GM23338 (cell line): ENCODE measurements around the gene SRF. TPM values are rescaled to one million over a fixed set of nuclear protein-coding genes. Genes with fewer than 3 reads are reported as not detected.

Experiments
- ATAC-seq: fragments of 200-7000 bp; cut with Tn5 transposase; 3 replicates; pipeline ENCODE4 v1.9.1; 2020
- DNase-seq: peaks from one replicate; pipeline ENCODE4 v3.0.0-alpha.2; 2015; ENCODE audit warnings: low spot score
- H2AFZ ChIP-seq: fragments of 200-600 bp; sonication (generic); 2 replicates; pipeline ENCODE4 v1.8.0; 2016; ENCODE audit warnings: antibody characterized with exemption, mild to moderate bottlenecking, moderate library complexity
- H3F3A ChIP-seq: fragments of 200-600 bp; sonication (generic); replicated peaks from 2 replicates; pipeline ENCODE4 v1.8.0; 2017; ENCODE audit warnings: antibody characterized with exemption, mixed run types, low read depth
- H3K27ac ChIP-seq: fragments of 200-600 bp; sonication (generic); 2 replicates; pipeline ENCODE4 v1.6.1; 2016; ENCODE audit warnings: low read depth
- H3K27me3 ChIP-seq: fragments of 200-600 bp; sonication (generic); 2 replicates; pipeline ENCODE4 v1.8.0; 2016; ENCODE audit warnings: mild to moderate bottlenecking, mixed run types, moderate library complexity; ENCODE audit not compliant: insufficient read depth
- H3K36me3 ChIP-seq: fragments of 200-600 bp; sonication (generic); 2 replicates; pipeline ENCODE4 v1.8.0; 2016; ENCODE audit warnings: mild to moderate bottlenecking; ENCODE audit not compliant: insufficient read depth
- H3K4me1 ChIP-seq: fragments of 200-600 bp; sonication (generic); 2 replicates; pipeline ENCODE4 v1.8.0; 2016; ENCODE audit warnings: mild to moderate bottlenecking, moderate library complexity; ENCODE audit not compliant: insufficient read depth
- H3K4me2 ChIP-seq: fragments of 200-600 bp; sonication (generic); 2 replicates; pipeline ENCODE4 v1.7.1; 2017; ENCODE audit warnings: mixed run types
- H3K4me3 ChIP-seq: fragments of 200-600 bp; sonication (generic); 2 replicates; pipeline ENCODE4 v1.6.1; 2016; ENCODE audit warnings: mixed run types
- H3K79me2 ChIP-seq: fragments of 200-600 bp; sonication (generic); replicated peaks from 2 replicates; pipeline ENCODE4 v1.8.0; 2017; ENCODE audit warnings: mild to moderate bottlenecking; ENCODE audit not compliant: insufficient read depth
- H3K9me2 ChIP-seq: fragments of 200-600 bp; sonication (generic); 2 replicates; pipeline ENCODE4 v1.8.0; 2017; ENCODE audit not compliant: insufficient read depth
- H4K20me1 ChIP-seq: fragments of 200-600 bp; sonication (generic); replicated peaks from 2 replicates; pipeline ENCODE4 v1.8.0; 2017; ENCODE audit warnings: mild to moderate bottlenecking; ENCODE audit not compliant: insufficient read depth
- H3K27ac Mint-ChIP-seq: 2 replicates; pipeline ENCODE4 v1.8.0; 2020; ENCODE audit warnings: inconsistent platforms, mild to moderate bottlenecking, moderate library complexity, mixed read lengths
- H3K27me3 Mint-ChIP-seq: 3 replicates; pipeline ENCODE4 v1.8.0; 2022; ENCODE audit warnings: low read depth, mild to moderate bottlenecking, moderate library complexity, mixed read lengths, inconsistent platforms; ENCODE audit not compliant: insufficient read depth, poor library complexity
- H3K36me3 Mint-ChIP-seq: 3 replicates; pipeline ENCODE4 v1.8.0; 2021; ENCODE audit warnings: low read depth, mild to moderate bottlenecking, inconsistent platforms, moderate library complexity, mixed read lengths
- H3K4me1 Mint-ChIP-seq: 3 replicates; pipeline ENCODE4 v1.8.0; 2020; ENCODE audit warnings: mild to moderate bottlenecking, inconsistent platforms, mixed read lengths
- H3K4me3 Mint-ChIP-seq: 3 replicates; pipeline ENCODE4 v1.8.0; 2021; ENCODE audit warnings: moderate library complexity, mild to moderate bottlenecking, inconsistent platforms, mixed read lengths
- H3K9me3 Mint-ChIP-seq: 3 replicates; pipeline ENCODE4 v1.8.0; 2020; ENCODE audit warnings: moderate library complexity, mild to moderate bottlenecking, inconsistent platforms, mixed read lengths
- EZH2 ChIP-seq: fragments of 200-600 bp; sonication (generic); IDR thresholded peaks from one replicate; pipeline ENCODE4 v1.8.0; 2017; ENCODE audit warnings: antibody characterized with exemption, mild to moderate bottlenecking, low read depth; ENCODE audit not compliant: unreplicated experiment
- EZH2phosphoT487 ChIP-seq: fragments of 200-600 bp; sonication (generic); IDR thresholded peaks from one replicate; pipeline ENCODE4 v1.8.1; 2018; ENCODE audit warnings: antibody characterized with exemption; ENCODE audit not compliant: unreplicated experiment
- JUNB ChIP-seq: IDR thresholded peaks from one replicate; pipeline ENCODE4 v1.6.1; 2016; ENCODE audit warnings: antibody characterized with exemption; ENCODE audit not compliant: unreplicated experiment
- NANOG ChIP-seq: IDR thresholded peaks from 2 replicates; pipeline ENCODE4 v1.6.1; 2016; ENCODE audit warnings: antibody characterized with exemption, borderline replicate concordance
- POLR2AphosphoS5 ChIP-seq: IDR thresholded peaks from 2 replicates; pipeline ENCODE4 v1.6.1; 2016; ENCODE audit warnings: antibody characterized with exemption, low read depth
- STAT1 ChIP-seq: IDR thresholded peaks from one replicate; pipeline ENCODE4 v1.6.1; 2016; ENCODE audit warnings: antibody characterized with exemption; ENCODE audit not compliant: unreplicated experiment
- polyA plus RNA-seq: library from polyadenylated mRNA; unstranded; fragments of >200 nt; fragmentation: Nextera tagmentation; extraction: Ambion mirVana; gene quantifications from 2 replicates; pipeline ENCODE4 v1.2.1, GENCODE V29; 2016
- total RNA-seq: library from RNA; depleted of rRNA; stranded (reverse); fragments of >200 nt; shearing (Covaris generic); gene quantifications from 2 replicates; pipeline ENCODE4 v1.2.3, GENCODE V29; 2014
- TF ChIP-seq, protein P1 (sequence below): IDR thresholded peaks from 2 replicates; pipeline ENCODE4 v1.6.1; 2016; ENCODE audit warnings: antibody characterized with exemption
- TF ChIP-seq, protein P2 (sequence below): IDR thresholded peaks from one replicate; pipeline ENCODE4 v1.6.1; 2018; ENCODE audit warnings: antibody characterized with exemption; ENCODE audit not compliant: unreplicated experiment
- TF ChIP-seq, protein P3 (sequence below), 2 experiments: fragments of 200-600 bp in 1 of 2; sonication (generic) in 1 of 2; conservative IDR thresholded peaks; 2 replicates each; pipeline versions ENCODE4 v1.5.1 to v1.6.1; 2016 to 2017; ENCODE audit warnings: antibody characterized with exemption in 2 of 2, low read depth in 2 of 2, mild to moderate bottlenecking in 2 of 2, moderate library complexity in 1 of 2

The SRF gene
- total and polyA plus RNA-seq, 2 experiments from 2014 or later: 9.9 to 54.9 TPM

DNA sequence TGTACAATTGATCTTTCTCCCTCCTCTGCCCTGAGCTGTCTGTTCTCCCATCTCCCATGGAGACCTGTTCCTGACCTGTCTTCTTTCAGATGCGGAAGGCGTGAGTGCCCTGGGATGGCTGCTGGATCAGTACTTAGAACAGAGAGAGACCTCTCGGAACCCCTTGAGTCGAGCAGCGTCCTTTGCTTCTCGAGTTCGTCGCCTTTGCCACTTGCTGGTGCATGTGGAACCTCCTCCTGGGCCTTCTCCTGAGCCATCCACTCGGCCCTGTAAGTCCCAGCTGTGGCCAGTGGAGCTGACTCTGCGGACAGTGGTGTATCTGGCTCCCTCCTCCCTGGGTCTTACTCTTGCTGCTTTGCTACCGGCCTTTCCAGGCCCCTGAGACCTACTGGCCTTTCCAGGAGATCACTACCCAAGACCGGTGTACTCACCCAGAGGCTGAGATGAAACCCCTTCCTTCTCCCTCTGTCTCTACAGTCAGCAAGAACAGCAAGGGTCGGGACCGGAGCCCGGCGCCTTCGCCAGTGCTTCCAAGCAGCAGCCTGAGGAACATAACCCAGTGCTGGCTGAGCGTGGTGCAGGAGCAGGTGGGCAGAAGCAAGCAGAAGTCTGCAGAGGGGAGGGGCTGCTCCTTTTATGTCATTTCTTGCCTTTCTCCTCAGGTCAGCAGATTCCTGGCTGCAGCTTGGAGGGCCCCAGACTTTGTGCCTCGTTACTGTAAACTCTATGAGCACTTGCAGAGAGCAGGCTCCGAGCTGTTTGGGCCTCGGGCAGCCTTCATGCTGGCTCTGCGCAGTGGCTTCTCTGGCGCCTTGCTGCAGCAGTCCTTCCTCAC lies 33.4 kb downstream of the SRF start (continued):
- TF ChIP-seq, protein P1, sequence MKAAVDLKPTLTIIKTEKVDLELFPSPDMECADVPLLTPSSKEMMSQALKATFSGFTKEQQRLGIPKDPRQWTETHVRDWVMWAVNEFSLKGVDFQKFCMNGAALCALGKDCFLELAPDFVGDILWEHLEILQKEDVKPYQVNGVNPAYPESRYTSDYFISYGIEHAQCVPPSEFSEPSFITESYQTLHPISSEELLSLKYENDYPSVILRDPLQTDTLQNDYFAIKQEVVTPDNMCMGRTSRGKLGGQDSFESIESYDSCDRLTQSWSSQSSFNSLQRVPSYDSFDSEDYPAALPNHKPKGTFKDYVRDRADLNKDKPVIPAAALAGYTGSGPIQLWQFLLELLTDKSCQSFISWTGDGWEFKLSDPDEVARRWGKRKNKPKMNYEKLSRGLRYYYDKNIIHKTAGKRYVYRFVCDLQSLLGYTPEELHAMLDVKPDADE: no peak
- no peak for TF ChIP-seq EZH2

DNA sequence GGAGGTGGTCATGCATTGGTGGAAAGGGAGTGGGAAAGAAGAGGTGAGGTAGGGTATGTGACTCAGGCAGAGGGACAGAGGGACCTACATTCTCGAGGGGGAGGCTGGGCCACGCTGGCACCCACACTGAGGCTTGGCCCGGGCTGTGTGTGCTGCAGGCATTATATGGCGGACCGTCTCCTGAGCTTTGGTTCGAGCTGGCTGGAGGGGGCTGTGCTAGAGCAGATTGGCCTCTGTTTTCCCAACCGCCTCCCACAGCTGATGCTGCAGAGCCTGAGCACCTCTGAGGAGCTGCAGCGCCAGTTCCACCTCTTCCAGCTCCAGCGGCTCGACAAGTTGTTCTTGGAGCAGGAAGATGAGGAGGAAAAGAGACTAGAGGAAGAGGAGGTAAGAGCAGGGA lies 34.8 kb downstream of the SRF start:
- Histone ChIP-seq H3K4me3 (no peak overlapping the region), H3K27ac (no peak overlapping the region), H3K79me2 (no peaks in the 10 kb centered on the region), H3K27me3 (no peaks in the 10 kb centered on the region), H2AFZ (no peak overlapping the region), H3K4me1 (no peaks in the 10 kb centered on the region), H4K20me1 (no peaks in the 10 kb centered on the region), H3K4me2 (no peak overlapping the region), H3K36me3 (no peaks in the 10 kb centered on the region), H3K9me2 (no peaks in the 10 kb centered on the region), H3F3A (no peaks in the 10 kb centered on the region)
- Mint-ChIP-seq H3K27me3 (peaks cover 8% of the 10 kb centered on the region), H3K9me3 (no peaks in the 10 kb centered on the region), H3K4me3 (no peak overlapping the region), H3K36me3 (no peaks in the 10 kb centered on the region), H3K4me1 (no peaks in the 10 kb centered on the region; the same call in 1 of the 3 replicates), H3K27ac (no peak overlapping the region; the same call in 1 of the 2 replicates)
- no peak for DNase-seq
- ATAC-seq: no peak
- no peak for TF ChIP-seq JUNB
- TF ChIP-seq NANOG: no peak
- no peak for TF ChIP-seq POLR2AphosphoS5
- no peak for TF ChIP-seq STAT1
- TF ChIP-seq, protein P2, sequence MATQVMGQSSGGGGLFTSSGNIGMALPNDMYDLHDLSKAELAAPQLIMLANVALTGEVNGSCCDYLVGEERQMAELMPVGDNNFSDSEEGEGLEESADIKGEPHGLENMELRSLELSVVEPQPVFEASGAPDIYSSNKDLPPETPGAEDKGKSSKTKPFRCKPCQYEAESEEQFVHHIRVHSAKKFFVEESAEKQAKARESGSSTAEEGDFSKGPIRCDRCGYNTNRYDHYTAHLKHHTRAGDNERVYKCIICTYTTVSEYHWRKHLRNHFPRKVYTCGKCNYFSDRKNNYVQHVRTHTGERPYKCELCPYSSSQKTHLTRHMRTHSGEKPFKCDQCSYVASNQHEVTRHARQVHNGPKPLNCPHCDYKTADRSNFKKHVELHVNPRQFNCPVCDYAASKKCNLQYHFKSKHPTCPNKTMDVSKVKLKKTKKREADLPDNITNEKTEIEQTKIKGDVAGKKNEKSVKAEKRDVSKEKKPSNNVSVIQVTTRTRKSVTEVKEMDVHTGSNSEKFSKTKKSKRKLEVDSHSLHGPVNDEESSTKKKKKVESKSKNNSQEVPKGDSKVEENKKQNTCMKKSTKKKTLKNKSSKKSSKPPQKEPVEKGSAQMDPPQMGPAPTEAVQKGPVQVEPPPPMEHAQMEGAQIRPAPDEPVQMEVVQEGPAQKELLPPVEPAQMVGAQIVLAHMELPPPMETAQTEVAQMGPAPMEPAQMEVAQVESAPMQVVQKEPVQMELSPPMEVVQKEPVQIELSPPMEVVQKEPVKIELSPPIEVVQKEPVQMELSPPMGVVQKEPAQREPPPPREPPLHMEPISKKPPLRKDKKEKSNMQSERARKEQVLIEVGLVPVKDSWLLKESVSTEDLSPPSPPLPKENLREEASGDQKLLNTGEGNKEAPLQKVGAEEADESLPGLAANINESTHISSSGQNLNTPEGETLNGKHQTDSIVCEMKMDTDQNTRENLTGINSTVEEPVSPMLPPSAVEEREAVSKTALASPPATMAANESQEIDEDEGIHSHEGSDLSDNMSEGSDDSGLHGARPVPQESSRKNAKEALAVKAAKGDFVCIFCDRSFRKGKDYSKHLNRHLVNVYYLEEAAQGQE: no peak
- TF ChIP-seq EZH2phosphoT487: no peak
- TF ChIP-seq, protein P3, sequence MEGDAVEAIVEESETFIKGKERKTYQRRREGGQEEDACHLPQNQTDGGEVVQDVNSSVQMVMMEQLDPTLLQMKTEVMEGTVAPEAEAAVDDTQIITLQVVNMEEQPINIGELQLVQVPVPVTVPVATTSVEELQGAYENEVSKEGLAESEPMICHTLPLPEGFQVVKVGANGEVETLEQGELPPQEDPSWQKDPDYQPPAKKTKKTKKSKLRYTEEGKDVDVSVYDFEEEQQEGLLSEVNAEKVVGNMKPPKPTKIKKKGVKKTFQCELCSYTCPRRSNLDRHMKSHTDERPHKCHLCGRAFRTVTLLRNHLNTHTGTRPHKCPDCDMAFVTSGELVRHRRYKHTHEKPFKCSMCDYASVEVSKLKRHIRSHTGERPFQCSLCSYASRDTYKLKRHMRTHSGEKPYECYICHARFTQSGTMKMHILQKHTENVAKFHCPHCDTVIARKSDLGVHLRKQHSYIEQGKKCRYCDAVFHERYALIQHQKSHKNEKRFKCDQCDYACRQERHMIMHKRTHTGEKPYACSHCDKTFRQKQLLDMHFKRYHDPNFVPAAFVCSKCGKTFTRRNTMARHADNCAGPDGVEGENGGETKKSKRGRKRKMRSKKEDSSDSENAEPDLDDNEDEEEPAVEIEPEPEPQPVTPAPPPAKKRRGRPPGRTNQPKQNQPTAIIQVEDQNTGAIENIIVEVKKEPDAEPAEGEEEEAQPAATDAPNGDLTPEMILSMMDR (conservative IDR thresholded peaks at IDR 0.05; ENCODE audit: low read depth in 2 of 2): no peak
- TF ChIP-seq EZH2: no peak
